OCI-LY1 (cell line): ENCODE measurements around the gene GPR52.

ENCODE experiments used
- H2AFZ ChIP-seq: fragments of 200-600 bp; sonication (generic), shearing (Covaris generic); 2 replicates; pipeline ENCODE4 v1.6.0; 2014; ENCODE audit warnings: antibody characterized with exemption, mild to moderate bottlenecking, low read length
- H3F3A ChIP-seq: fragments of 200-600 bp; sonication (generic), shearing (Covaris generic); 2 replicates; pipeline ENCODE4 v1.6.0; 2014; ENCODE audit warnings: mild to moderate bottlenecking, antibody characterized with exemption, low read length, moderate library complexity; ENCODE audit not compliant: insufficient read depth
- H3K27ac ChIP-seq: fragments of 200-600 bp; sonication (generic); 2 replicates; pipeline ENCODE4 v1.5.1; 2014; ENCODE audit warnings: low read length, mixed run types, mild to moderate bottlenecking, low read depth; ENCODE audit not compliant: poor library complexity, severe bottlenecking
- H3K27me3 ChIP-seq: fragments of 200-600 bp; sonication (generic); 2 replicates; pipeline ENCODE4 v1.6.0; 2014; ENCODE audit warnings: antibody characterized with exemption, mild to moderate bottlenecking, low read length, moderate library complexity; ENCODE audit not compliant: insufficient read depth
- H3K36me3 ChIP-seq: fragments of 200-600 bp; sonication (generic); 2 replicates; pipeline ENCODE4 v1.6.1; 2014; ENCODE audit warnings: mild to moderate bottlenecking, antibody characterized with exemption, low read length, moderate library complexity, mixed read lengths; ENCODE audit not compliant: insufficient read depth
- H3K4me1 ChIP-seq: fragments of 200-600 bp; sonication (generic); 2 replicates; pipeline ENCODE4 v1.5.1; 2014; ENCODE audit warnings: mild to moderate bottlenecking, low read length, moderate library complexity; ENCODE audit not compliant: insufficient read depth, severe bottlenecking
- H3K4me2 ChIP-seq: fragments of 200-600 bp; sonication (generic), shearing (Covaris generic); 2 replicates; pipeline ENCODE4 v1.6.1; 2014; ENCODE audit warnings: low read length
- H3K4me3 ChIP-seq: fragments of 200-600 bp; sonication (generic); 2 replicates; pipeline ENCODE4 v1.5.1; 2014; ENCODE audit warnings: low read length, low read depth, mild to moderate bottlenecking, mixed read lengths; ENCODE audit not compliant: poor library complexity, severe bottlenecking
- H3K79me2 ChIP-seq: fragments of 200-600 bp; shearing (Covaris generic); 2 replicates; pipeline ENCODE4 v1.6.1; 2016; ENCODE audit warnings: mixed run types, low read length, mixed read lengths; ENCODE audit not compliant: insufficient read depth
- H3K9ac ChIP-seq: fragments of 200-600 bp; sonication (generic), shearing (Covaris generic); 2 replicates; pipeline ENCODE4 v1.6.1; 2014; ENCODE audit warnings: mild to moderate bottlenecking, low read length, mixed read lengths
- H3K9me2 ChIP-seq: fragments of 200-600 bp; sonication (generic), shearing (Covaris generic); 2 replicates; pipeline ENCODE4 v1.6.1; 2014; ENCODE audit warnings: low read depth, mild to moderate bottlenecking, low read length, mixed read lengths
- H3K9me3 ChIP-seq: fragments of 200-600 bp; shearing (Covaris generic); 2 replicates; pipeline ENCODE4 v1.6.1; 2014; ENCODE audit warnings: low read length, mixed read lengths
- H4K20me1 ChIP-seq: fragments of 200-600 bp; sonication (generic), shearing (Covaris generic); 2 replicates; pipeline ENCODE4 v1.6.0; 2016; ENCODE audit warnings: mild to moderate bottlenecking, low read length; ENCODE audit not compliant: insufficient read depth
- EZH2 ChIP-seq: fragments of 200-600 bp; sonication (generic), shearing (Covaris generic); IDR thresholded peaks from 2 replicates; pipeline ENCODE4 v1.8.0; 2017; ENCODE audit warnings: borderline replicate concordance, mixed run types, mild to moderate bottlenecking, antibody characterized with exemption, low read length, moderate library complexity, mixed read lengths
- TF ChIP-seq, protein P1 (sequence below): fragments of 200-600 bp; sonication (generic), shearing (Covaris generic); IDR thresholded peaks from 2 replicates; pipeline ENCODE4 v1.5.1; 2017; ENCODE audit warnings: mild to moderate bottlenecking, antibody characterized with exemption, low read length, moderate library complexity, mixed read lengths

Gene GPR52

GRCh38 chr1:174469052-174469451 lies 21.3 kb downstream of the GPR52 start:
- TF ChIP-seq, protein P1, sequence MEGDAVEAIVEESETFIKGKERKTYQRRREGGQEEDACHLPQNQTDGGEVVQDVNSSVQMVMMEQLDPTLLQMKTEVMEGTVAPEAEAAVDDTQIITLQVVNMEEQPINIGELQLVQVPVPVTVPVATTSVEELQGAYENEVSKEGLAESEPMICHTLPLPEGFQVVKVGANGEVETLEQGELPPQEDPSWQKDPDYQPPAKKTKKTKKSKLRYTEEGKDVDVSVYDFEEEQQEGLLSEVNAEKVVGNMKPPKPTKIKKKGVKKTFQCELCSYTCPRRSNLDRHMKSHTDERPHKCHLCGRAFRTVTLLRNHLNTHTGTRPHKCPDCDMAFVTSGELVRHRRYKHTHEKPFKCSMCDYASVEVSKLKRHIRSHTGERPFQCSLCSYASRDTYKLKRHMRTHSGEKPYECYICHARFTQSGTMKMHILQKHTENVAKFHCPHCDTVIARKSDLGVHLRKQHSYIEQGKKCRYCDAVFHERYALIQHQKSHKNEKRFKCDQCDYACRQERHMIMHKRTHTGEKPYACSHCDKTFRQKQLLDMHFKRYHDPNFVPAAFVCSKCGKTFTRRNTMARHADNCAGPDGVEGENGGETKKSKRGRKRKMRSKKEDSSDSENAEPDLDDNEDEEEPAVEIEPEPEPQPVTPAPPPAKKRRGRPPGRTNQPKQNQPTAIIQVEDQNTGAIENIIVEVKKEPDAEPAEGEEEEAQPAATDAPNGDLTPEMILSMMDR, result no peak
- Histone ChIP-seq H2AFZ (no peak overlapping the region), H3K9me2 (no peaks in the 10 kb centered on the region), H3K27me3 (no peaks in the 10 kb centered on the region), H3K36me3 (no peaks in the 10 kb centered on the region), H4K20me1 (no peaks in the 10 kb centered on the region), H3K4me3 (no peak overlapping the region), H3F3A (0 out of 2 replicates have a peak, but pooled peaks cover 4% of the 10 kb centered on the region), H3K79me2 (no peaks in the 10 kb centered on the region), H3K9me3 (no peaks in the 10 kb centered on the region), H3K4me2 (no peak overlapping the region), H3K9ac (no peak overlapping the region), H3K4me1 (no peaks in the 10 kb centered on the region), H3K27ac (no peak overlapping the region)

- H3K27me3 ChIP-seq, result no peaks in the 10 kb centered on the region
These were observed 21.9 kb downstream of the GPR52 start for GRCh38 chr1:174469687-174470086.

DNA sequence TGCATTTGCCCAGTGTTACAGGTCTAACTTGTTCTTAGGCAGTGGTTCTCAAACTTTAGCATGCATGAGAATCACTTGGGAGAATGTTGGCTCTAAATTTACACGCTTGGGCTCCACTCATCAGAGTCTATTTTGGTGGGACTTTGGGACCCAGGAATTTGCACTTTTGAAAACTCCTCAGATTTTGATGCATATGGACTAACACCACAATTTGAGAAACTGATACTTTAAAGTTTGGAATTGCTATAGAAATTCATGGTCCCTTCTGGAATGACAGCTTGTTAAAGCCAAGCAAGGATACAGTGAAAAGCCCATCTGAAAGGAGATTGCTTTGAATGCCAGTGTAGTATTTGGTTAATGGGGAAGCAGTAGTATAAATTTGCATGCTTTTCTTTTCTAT lies 31.5 kb downstream of the GPR52 start:
- Histone ChIP-seq H3K27ac (no peak overlapping the region), H2AFZ (no peak overlapping the region), H3K9me3 (no peaks in the 10 kb centered on the region), H3K4me2 (no peak overlapping the region), H3K4me3 (no peak overlapping the region), H4K20me1 (no peaks in the 10 kb centered on the region), H3K9ac (no peak overlapping the region), H3K9me2 (no peaks in the 10 kb centered on the region), H3K79me2 (no peaks in the 10 kb centered on the region), H3K36me3 (no peaks in the 10 kb centered on the region), H3F3A (no peaks in the 10 kb centered on the region), H3K27me3 (no peaks in the 10 kb centered on the region), H3K4me1 (no peaks in the 10 kb centered on the region)
- TF ChIP-seq, protein P1, result no peak
- TF ChIP-seq EZH2, result no peak

More at GRCh38 chr1:174469687-174470086, 21.9 kb downstream of the GPR52 start:
- Histone ChIP-seq H3K4me1 (no peaks in the 10 kb centered on the region), H3K4me2 (no peak overlapping the region), H3K9me2 (no peaks in the 10 kb centered on the region), H3F3A (0 out of 2 replicates have a peak, but pooled peaks cover 4% of the 10 kb centered on the region), H4K20me1 (no peaks in the 10 kb centered on the region), H2AFZ (no peak overlapping the region), H3K27ac (no peak overlapping the region), H3K79me2 (no peaks in the 10 kb centered on the region), H3K4me3 (no peak overlapping the region), H3K9me3 (no peaks in the 10 kb centered on the region), H3K36me3 (no peaks in the 10 kb centered on the region), H3K9ac (no peak overlapping the region)
- no peak for TF ChIP-seq EZH2
- TF ChIP-seq, protein P1, result no peak
